Progenitor cell of endocrine pancreas (in vitro differentiated cells): ENCODE measurements around the gene MCM6. TPM values are rescaled to one million over a fixed set of nuclear protein-coding genes. Genes with fewer than 3 reads are reported as not detected.
A peak's percentile ranks its signal among the peaks of the same experiment; 100 is the strongest.

ENCODE experiments used
- DNase-seq: peaks from one replicate; pipeline ENCODE4 v3.0.0; 2021; ENCODE audit warnings: low spot score; ENCODE audit not compliant: unreplicated experiment
- H3K27ac Mint-ChIP-seq: 2 replicates; pipeline ENCODE4 v1.8.0; 2021; ENCODE audit warnings: mild to moderate bottlenecking, moderate library complexity, mixed read lengths
- H3K27me3 Mint-ChIP-seq: 2 replicates; pipeline ENCODE4 v1.8.0; 2021; ENCODE audit warnings: mixed read lengths
- H3K36me3 Mint-ChIP-seq: 2 replicates; pipeline ENCODE4 v1.8.0; 2022; ENCODE audit warnings: mixed read lengths; ENCODE audit not compliant: insufficient read depth
- H3K4me1 Mint-ChIP-seq: 2 replicates; pipeline ENCODE4 v1.8.0; 2021; ENCODE audit warnings: low read depth, mixed read lengths
- H3K4me3 Mint-ChIP-seq: 2 replicates; pipeline ENCODE4 v1.8.0; 2021; ENCODE audit warnings: low read depth, mild to moderate bottlenecking, moderate library complexity, mixed read lengths
- H3K9me3 Mint-ChIP-seq: 2 replicates; pipeline ENCODE4 v1.8.0; 2021; ENCODE audit warnings: low read depth, mixed read lengths
- total RNA-seq: library from RNA; stranded (reverse); gene quantifications from 2 replicates; pipeline ENCODE4 v1.2.1, GENCODE V29; 2021
- TF ChIP-seq, protein P1 (sequence below): fragments of 200-600 bp; sonication (generic); IDR thresholded peaks from one replicate; pipeline ENCODE4 v1.5.0; 2021; ENCODE audit warnings: antibody characterized with exemption, mild to moderate bottlenecking; ENCODE audit not compliant: unreplicated experiment

The MCM6 gene
- total RNA-seq, 1 donor from 2014 or later, result 51.9 TPM

DNA sequence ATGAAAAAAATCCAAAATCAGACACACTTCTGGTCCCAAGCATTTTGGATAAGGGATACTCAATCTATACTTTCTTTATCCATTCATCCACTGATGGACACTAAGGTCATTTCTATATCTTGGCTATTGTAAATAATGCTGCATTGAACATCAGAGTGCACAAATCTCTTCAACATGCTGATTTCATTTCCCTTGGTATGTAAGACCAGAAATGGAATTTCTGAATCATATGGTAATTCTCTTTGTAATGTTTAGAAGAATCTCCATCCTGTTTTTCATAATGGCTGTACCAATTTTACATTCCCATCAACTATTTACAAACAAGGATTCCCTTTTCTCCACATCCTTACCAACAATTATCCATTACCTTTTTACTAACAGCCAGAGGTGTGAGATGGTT lies 33.7 kb upstream of the MCM6 start:
- Mint-ChIP-seq H3K4me3 (no peak overlapping the region), H3K36me3 (peaks cover 22% of the 10 kb centered on the region), H3K27me3 (no peaks in the 10 kb centered on the region), H3K9me3 (no peaks in the 10 kb centered on the region), H3K4me1 (no peaks in the 10 kb centered on the region), H3K27ac (no peak overlapping the region)
- TF ChIP-seq, protein P1, sequence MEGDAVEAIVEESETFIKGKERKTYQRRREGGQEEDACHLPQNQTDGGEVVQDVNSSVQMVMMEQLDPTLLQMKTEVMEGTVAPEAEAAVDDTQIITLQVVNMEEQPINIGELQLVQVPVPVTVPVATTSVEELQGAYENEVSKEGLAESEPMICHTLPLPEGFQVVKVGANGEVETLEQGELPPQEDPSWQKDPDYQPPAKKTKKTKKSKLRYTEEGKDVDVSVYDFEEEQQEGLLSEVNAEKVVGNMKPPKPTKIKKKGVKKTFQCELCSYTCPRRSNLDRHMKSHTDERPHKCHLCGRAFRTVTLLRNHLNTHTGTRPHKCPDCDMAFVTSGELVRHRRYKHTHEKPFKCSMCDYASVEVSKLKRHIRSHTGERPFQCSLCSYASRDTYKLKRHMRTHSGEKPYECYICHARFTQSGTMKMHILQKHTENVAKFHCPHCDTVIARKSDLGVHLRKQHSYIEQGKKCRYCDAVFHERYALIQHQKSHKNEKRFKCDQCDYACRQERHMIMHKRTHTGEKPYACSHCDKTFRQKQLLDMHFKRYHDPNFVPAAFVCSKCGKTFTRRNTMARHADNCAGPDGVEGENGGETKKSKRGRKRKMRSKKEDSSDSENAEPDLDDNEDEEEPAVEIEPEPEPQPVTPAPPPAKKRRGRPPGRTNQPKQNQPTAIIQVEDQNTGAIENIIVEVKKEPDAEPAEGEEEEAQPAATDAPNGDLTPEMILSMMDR, result no peak
- no peak for DNase-seq

DNA sequence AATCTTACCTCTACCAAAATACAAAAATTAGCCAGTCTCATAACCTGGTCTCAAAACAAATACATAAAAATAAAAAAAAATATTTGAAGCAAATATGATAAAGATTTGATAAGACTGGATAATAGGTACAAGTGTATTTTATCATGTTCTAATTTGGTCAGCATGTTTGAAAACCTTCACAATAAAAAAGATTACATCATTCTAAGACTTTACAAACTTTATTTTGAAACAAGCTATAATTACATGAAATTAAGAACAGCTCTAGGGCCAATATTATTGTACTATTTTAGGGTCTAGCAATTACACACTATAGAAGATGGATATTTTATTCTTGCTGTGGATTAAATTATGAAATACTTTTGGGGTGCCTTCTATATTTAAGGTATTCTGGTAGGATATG lies 29.4 kb upstream of the MCM6 start:
- Mint-ChIP-seq H3K4me1 (no peaks in the 10 kb centered on the region), H3K9me3 (no peaks in the 10 kb centered on the region), H3K4me3 (no peak overlapping the region), H3K27me3 (no peaks in the 10 kb centered on the region), H3K27ac (no peak overlapping the region), H3K36me3 (peaks cover 25% of the 10 kb centered on the region)
- no peak for DNase-seq
- TF ChIP-seq, protein P1, result no peak

DNA sequence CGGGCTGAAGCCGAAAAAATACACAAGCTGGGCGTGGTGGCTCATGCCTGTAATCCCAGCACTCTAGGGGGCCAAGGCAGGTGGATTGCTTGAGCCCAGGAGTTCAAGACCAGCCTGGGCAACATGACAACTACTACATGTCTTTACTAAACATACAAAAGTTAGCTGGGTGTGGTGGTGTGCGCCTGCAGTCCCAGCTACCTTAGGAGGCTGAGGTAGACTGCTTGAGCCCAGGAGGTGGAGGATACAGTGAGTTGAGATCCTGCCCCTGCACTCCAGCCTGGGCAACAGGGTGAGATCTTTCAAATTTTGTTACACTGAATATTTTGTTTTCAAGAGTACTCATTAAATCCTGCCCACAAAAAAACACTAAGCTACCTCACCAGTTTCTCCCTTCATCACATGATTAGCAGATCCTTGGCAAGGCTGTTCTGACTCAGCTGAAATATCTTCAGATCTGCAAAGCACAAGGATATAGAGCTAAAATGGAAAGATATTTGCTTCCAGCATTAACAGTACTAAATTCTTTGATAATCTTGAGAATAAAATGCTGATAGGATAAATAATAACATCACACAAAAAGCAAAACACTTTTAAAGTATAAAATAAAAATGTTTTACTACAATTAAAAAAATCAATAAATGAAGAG lies 28.2 kb upstream of the MCM6 start:
- Mint-ChIP-seq H3K9me3 (peaks cover 2% of the 10 kb centered on the region), H3K4me3 (no peak overlapping the region), H3K27ac (no peak overlapping the region), H3K4me1 (peaks cover 6% of the 10 kb centered on the region), H3K36me3 (peaks cover 23% of the 10 kb centered on the region), H3K27me3 (no peaks in the 10 kb centered on the region)
- DNase-seq, result no peak
- TF ChIP-seq, protein P1, result no peak

DNA sequence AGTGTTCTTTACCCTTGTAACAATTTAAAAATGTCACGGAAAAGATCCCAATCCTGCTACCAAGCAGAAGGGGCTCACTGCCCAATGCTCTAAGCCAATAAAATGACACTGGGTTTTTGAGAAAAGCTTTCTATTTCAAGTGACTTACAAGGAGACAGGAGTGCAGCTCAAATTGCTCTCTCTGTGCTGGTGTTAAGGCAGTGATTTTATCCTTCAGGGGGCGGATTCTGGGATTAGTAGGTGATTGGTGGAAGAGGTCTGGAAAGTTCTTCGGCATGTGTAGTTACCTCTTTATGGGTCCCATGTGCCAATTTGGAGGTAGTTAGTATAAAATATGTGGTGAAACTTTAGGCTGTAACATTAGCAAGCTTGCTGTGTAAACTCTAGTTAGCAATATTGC lies 27.4 kb upstream of the MCM6 start:
- H3K36me3 Mint-ChIP-seq, result peaks cover 21% of the 10 kb centered on the region
- peaks cover 5% of the 10 kb centered on the region for H3K9me3 Mint-ChIP-seq
- H3K27me3 Mint-ChIP-seq, result no peaks in the 10 kb centered on the region
- H3K4me3 Mint-ChIP-seq, result no peak overlapping the region
- no peak for DNase-seq
- H3K27ac Mint-ChIP-seq, result peak overlapping the region; percentile 29
- TF ChIP-seq, protein P1, result no peak
- peaks cover 10% of the 10 kb centered on the region for H3K4me1 Mint-ChIP-seq

DNA sequence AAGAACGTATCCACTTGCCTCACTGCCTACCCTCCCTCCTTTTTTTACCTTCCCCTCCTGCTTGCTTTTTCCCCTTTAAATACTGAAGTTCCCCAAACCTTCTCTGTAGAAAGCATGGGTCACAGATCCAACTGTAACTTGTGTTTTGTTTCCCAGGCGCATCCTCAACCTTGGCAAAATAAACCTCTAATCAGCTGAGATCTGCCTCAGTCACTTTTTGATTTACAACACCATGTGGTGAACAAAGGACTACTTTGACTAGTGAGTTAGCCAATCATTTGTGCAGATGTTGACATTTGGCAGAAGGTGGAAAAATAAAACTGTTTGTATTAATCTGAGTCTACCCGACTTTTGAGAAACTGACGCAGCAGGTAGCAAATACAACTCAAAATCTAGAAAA lies 23.3 kb upstream of the MCM6 start:
- Mint-ChIP-seq H3K27me3 (no peaks in the 10 kb centered on the region), H3K36me3 (peaks cover 12% of the 10 kb centered on the region), H3K9me3 (peaks cover 5% of the 10 kb centered on the region), H3K4me3 (no peak overlapping the region), H3K4me1 (peaks cover 10% of the 10 kb centered on the region), H3K27ac (peak overlapping the region; percentile 60)
- TF ChIP-seq, protein P1, result no peak
- DNase-seq, result no peak
